HCT116 (cell line): Measurements from ENCODE around the gene OR2AG1. TPM values are rescaled to one million over a fixed set of nuclear protein-coding genes. Genes with fewer than 3 reads are reported as not detected.

Source experiments
- ATAC-seq: fragments of 200-7000 bp; cut with Tn5 transposase; 2 replicates; pipeline ENCODE4 v1.9.1; 2020; ENCODE audit warnings: mild to moderate bottlenecking, moderate library complexity
- BruUV-seq: library from RNA; stranded (reverse); fragments of 400-500 nt; replicated peaks from 2 replicates; lab custom pipeline; 2021; lab: Mats Ljungman, UMichigan
- CTCF ChIA-PET: fragments of 300-600 bp; sonication (Branson Sonifier 250); formaldehyde crosslinking; loops from one replicate; lab custom pipeline; 2021; ENCODE audit warnings: antibody characterized with exemption; lab: Charles Lee
- POLR2A ChIA-PET: fragments of 300-600, 350-600 bp; sonication (Branson Sonifier 250); formaldehyde crosslinking; loops from one replicate; lab custom pipeline; 2021; ENCODE audit warnings: antibody characterized with exemption; lab: Charles Lee
- RAD21 ChIA-PET, 2 experiments: fragments of 300-600 bp; sonication (Branson Sonifier 250); formaldehyde crosslinking; loops; one replicate each; lab custom pipeline; 2023; ENCODE audit warnings: low total read pairs in 2 of 2; ENCODE audit not compliant: uncharacterized antibody in 2 of 2, unreplicated experiment in 2 of 2, low non-redundant PET in 1 of 2; lab: Charles Lee
- DNase-seq: peaks from one replicate; pipeline ENCODE4 v3.0.0-alpha.2; 2010; ENCODE audit warnings: low read depth, low spot score
- H2AFZ ChIP-seq: fragments of 200-600 bp; shearing (Covaris generic), sonication (generic); 2 replicates; pipeline ENCODE4 v1.6.1; 2017; ENCODE audit warnings: low read depth, mixed run types, mixed read lengths, antibody characterized with exemption, low read length; ENCODE audit not compliant: poor library complexity, severe bottlenecking
- H3K27ac ChIP-seq: 2 replicates; pipeline ENCODE4 v1.5.1; 2012; ENCODE audit warnings: low read depth, low read length
- H3K27me3 ChIP-seq: fragments of 200-600 bp; sonication (generic); 2 replicates; pipeline ENCODE4 v1.6.1; 2016; ENCODE audit warnings: mixed run types, low read length, mixed read lengths; ENCODE audit not compliant: insufficient read depth
- H3K36me3 ChIP-seq, 2 experiments: fragments of 200-500 bp in 1 of 2; fragments of 200-600 bp in 1 of 2; sonication (Bioruptor generic) in 1 of 2; sonication (generic) in 1 of 2; 2 replicates each; pipeline versions ENCODE4 v1.5.1 to v1.6.1; 2014 to 2016; ENCODE audit warnings: low read length in 2 of 2, inconsistent platforms in 1 of 2, mixed read lengths in 1 of 2, mixed run types in 1 of 2; ENCODE audit not compliant: insufficient read depth in 2 of 2, control insufficient read depth in 1 of 2
- H3K4me1 ChIP-seq, 2 experiments: fragments of 200-600 bp in 1 of 2; sonication (generic) in 1 of 2; 2 replicates each; pipeline versions ENCODE4 v1.5.1 to v1.6.1; 2012 to 2017; ENCODE audit warnings: low read length in 2 of 2, inconsistent platforms in 1 of 2, mild to moderate bottlenecking in 1 of 2, mixed read lengths in 1 of 2, mixed run types in 1 of 2, moderate library complexity in 1 of 2; ENCODE audit not compliant: insufficient read depth in 2 of 2, control insufficient read depth in 1 of 2
- H3K4me2 ChIP-seq: fragments of 200-600 bp; sonication (generic); 2 replicates; pipeline ENCODE4 v1.6.1; 2017; ENCODE audit warnings: mixed run types, low read length, mixed read lengths
- H3K4me3 ChIP-seq, 2 experiments: fragments of 200-600 bp in 1 of 2; sonication (generic) in 1 of 2; replicated peaks in 1 of 2; 2 replicates each; pipeline ENCODE4 v1.5.1; 2011 to 2016; ENCODE audit warnings: low read length in 2 of 2, control low read depth in 1 of 2, low read depth in 1 of 2, mild to moderate bottlenecking in 1 of 2, mixed read lengths in 1 of 2, mixed run types in 1 of 2
- H3K79me2 ChIP-seq: fragments of 200-600 bp; sonication (generic); 2 replicates; pipeline ENCODE4 v1.6.1; 2017; ENCODE audit warnings: mild to moderate bottlenecking, mixed run types, low read length, moderate library complexity, mixed read lengths; ENCODE audit not compliant: insufficient read depth
- H3K9ac ChIP-seq: fragments of 200-600 bp; sonication (generic); 2 replicates; pipeline ENCODE4 v1.6.1; 2016; ENCODE audit warnings: low read length, mixed read lengths
- H3K9me2 ChIP-seq: fragments of 200-600 bp; sonication (generic), shearing (Covaris generic); 2 replicates; pipeline ENCODE4 v1.6.1; 2017; ENCODE audit warnings: mixed run types, mild to moderate bottlenecking, moderate library complexity; ENCODE audit not compliant: insufficient read depth
- H3K9me3 ChIP-seq, 2 experiments: fragments of 200-500 bp in 1 of 2; fragments of 200-600 bp in 1 of 2; sonication (Bioruptor generic) in 1 of 2; sonication (generic) in 1 of 2; 2 replicates each; pipeline ENCODE4 v1.6.1; 2014 to 2017; ENCODE audit warnings: low read length in 2 of 2, mixed read lengths in 2 of 2, inconsistent platforms in 1 of 2, low read depth in 1 of 2, mild to moderate bottlenecking in 1 of 2, mixed run types in 1 of 2, moderate library complexity in 1 of 2; ENCODE audit not compliant: control insufficient read depth in 1 of 2, insufficient read depth in 1 of 2
- H4K20me1 ChIP-seq: fragments of 200-600 bp; sonication (generic), shearing (Covaris generic); 2 replicates; pipeline ENCODE4 v1.6.1; 2017; ENCODE audit warnings: mixed run types, mild to moderate bottlenecking, moderate library complexity; ENCODE audit not compliant: insufficient read depth
- CEBPB ChIP-seq: IDR thresholded peaks from 2 replicates; pipeline ENCODE4 v1.6.1; 2012; ENCODE audit warnings: low read depth
- EGR1 ChIP-seq: IDR thresholded peaks from 2 replicates; pipeline ENCODE4 v1.6.1; 2012; ENCODE audit warnings: low read depth
- ELF1 ChIP-seq: IDR thresholded peaks from 2 replicates; pipeline ENCODE4 v1.6.1; 2012; ENCODE audit warnings: low read depth, borderline replicate concordance
- FOSL1 ChIP-seq: IDR thresholded peaks from 2 replicates; pipeline ENCODE4 v1.6.1; 2012; ENCODE audit warnings: low read depth
- POLR2A ChIP-seq: IDR thresholded peaks from 2 replicates; pipeline ENCODE4 v1.7.0; 2011; ENCODE audit warnings: borderline replicate concordance; ENCODE audit not compliant: insufficient read depth, insufficient read length; ENCODE audit errors: extremely low read depth
- POLR2AphosphoS5 ChIP-seq: IDR thresholded peaks from 2 replicates; pipeline ENCODE4 v1.6.1; 2011; ENCODE audit warnings: mild to moderate bottlenecking, low read depth, low read length, moderate library complexity
- RAD21 ChIP-seq: IDR thresholded peaks from 2 replicates; pipeline ENCODE4 v1.6.1; 2012; ENCODE audit warnings: low read depth, mild to moderate bottlenecking
- SIN3A ChIP-seq: IDR thresholded peaks from 2 replicates; pipeline ENCODE4 v1.6.1; 2012; ENCODE audit warnings: low read depth
- SP1 ChIP-seq: IDR thresholded peaks from 2 replicates; pipeline ENCODE4 v1.6.1; 2012; ENCODE audit warnings: low read depth
- TCF7L2 ChIP-seq: IDR thresholded peaks from 2 replicates; pipeline ENCODE4 v1.7.0; 2011; ENCODE audit warnings: borderline replicate concordance, inconsistent platforms; ENCODE audit not compliant: insufficient read depth, insufficient read length; ENCODE audit errors: extremely low read depth
- YY1 ChIP-seq: IDR thresholded peaks from 2 replicates; pipeline ENCODE4 v1.6.1; 2011; ENCODE audit warnings: low read length, low read depth, moderate library complexity, mild to moderate bottlenecking; ENCODE audit not compliant: insufficient replicate concordance; ENCODE audit errors: extremely low read depth
- intact Hi-C: fragments of 100-400 bp; cut with micrococcal nuclease; formaldehyde crosslinking; loops from 2 replicates; pipeline ENCODE4 v1.10.0; 2022
- total RNA-seq: library from RNA; stranded (reverse); gene quantifications from one replicate; pipeline ENCODE4 v1.2.1, GENCODE V29; 2021; ENCODE audit not compliant: unreplicated experiment
- TF ChIP-seq, protein P1 (sequence below): IDR thresholded peaks from 2 replicates; pipeline ENCODE4 v1.6.1; 2012; ENCODE audit warnings: low read depth
- TF ChIP-seq, protein P2 (sequence below), 3 experiments: fragments of 200-600 bp in 1 of 3; sonication (generic) in 1 of 3; IDR thresholded peaks in 2 of 3; conservative IDR thresholded peaks in 1 of 3; 2 replicates each; pipeline ENCODE4 v1.5.1; 2012 to 2017; ENCODE audit warnings: low read depth in 2 of 3, low read length in 2 of 3, antibody characterized with exemption in 1 of 3, borderline replicate concordance in 1 of 3, control low read depth in 1 of 3, mild to moderate bottlenecking in 1 of 3, mixed read lengths in 1 of 3, mixed run types in 1 of 3, moderate library complexity in 1 of 3; ENCODE audit not compliant: insufficient read depth in 1 of 3
- TF ChIP-seq, protein P3 (sequence below): IDR thresholded peaks from 2 replicates; pipeline ENCODE4 v1.6.1; 2012
- TF ChIP-seq, protein P4 (sequence below): IDR thresholded peaks from 2 replicates; pipeline ENCODE4 v1.6.1; 2011; ENCODE audit warnings: mild to moderate bottlenecking, low read length, moderate library complexity; ENCODE audit not compliant: insufficient replicate concordance; ENCODE audit errors: extremely low read depth

Gene OR2AG1
- total RNA-seq, 1 experiment from 2014 or later: not detected

DNA sequence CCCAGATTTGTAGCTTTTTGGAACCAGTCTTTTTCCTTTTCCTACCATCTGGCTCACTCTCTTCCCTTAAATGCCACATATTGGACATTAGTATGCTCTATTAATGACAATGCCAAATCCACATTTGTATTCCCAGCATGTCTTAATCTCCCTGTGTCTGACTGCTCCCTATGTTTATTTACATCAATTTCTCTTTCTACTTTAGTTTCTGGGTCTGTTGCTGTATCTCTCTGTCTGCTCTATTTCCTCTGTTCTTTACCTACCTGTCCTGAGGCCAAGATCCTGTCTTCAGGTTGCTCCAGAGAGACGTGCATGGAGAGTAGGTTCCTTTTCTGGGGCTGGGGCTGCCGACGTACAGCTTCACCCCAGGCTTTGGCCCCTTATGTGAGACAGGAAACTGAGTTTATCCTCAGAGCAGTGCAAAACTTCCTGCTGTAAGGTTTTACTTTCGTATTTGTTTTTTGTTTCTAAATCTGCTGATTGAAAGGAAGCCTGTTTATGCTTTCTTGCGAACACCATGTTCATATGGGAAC, 36.7 kb upstream of the OR2AG1 start:
- Histone ChIP-seq H3K4me1 (no peaks in the 10 kb centered on the region), H3K27ac (no peak overlapping the region), H3K36me3 (no peaks in the 10 kb centered on the region), H3K79me2 (no peaks in the 10 kb centered on the region), H3K9ac (no peak overlapping the region), H3K9me2 (no peaks in the 10 kb centered on the region), H4K20me1 (no peaks in the 10 kb centered on the region), H3K4me2 (no peak overlapping the region), H3K4me3 (no peak overlapping the region), H3K27me3 (peaks cover 84% of the 10 kb centered on the region), H3K9me3 (no peaks in the 10 kb centered on the region), H2AFZ (no peak overlapping the region)
- RAD21 ChIA-PET: no interaction called here
- ATAC-seq: no peak
- intact Hi-C loops: no loop called here
- BruUV-seq: no TSS peak
- TF ChIP-seq SIN3A: no peak
- TF ChIP-seq SP1: no peak
- TF ChIP-seq, protein P1, sequence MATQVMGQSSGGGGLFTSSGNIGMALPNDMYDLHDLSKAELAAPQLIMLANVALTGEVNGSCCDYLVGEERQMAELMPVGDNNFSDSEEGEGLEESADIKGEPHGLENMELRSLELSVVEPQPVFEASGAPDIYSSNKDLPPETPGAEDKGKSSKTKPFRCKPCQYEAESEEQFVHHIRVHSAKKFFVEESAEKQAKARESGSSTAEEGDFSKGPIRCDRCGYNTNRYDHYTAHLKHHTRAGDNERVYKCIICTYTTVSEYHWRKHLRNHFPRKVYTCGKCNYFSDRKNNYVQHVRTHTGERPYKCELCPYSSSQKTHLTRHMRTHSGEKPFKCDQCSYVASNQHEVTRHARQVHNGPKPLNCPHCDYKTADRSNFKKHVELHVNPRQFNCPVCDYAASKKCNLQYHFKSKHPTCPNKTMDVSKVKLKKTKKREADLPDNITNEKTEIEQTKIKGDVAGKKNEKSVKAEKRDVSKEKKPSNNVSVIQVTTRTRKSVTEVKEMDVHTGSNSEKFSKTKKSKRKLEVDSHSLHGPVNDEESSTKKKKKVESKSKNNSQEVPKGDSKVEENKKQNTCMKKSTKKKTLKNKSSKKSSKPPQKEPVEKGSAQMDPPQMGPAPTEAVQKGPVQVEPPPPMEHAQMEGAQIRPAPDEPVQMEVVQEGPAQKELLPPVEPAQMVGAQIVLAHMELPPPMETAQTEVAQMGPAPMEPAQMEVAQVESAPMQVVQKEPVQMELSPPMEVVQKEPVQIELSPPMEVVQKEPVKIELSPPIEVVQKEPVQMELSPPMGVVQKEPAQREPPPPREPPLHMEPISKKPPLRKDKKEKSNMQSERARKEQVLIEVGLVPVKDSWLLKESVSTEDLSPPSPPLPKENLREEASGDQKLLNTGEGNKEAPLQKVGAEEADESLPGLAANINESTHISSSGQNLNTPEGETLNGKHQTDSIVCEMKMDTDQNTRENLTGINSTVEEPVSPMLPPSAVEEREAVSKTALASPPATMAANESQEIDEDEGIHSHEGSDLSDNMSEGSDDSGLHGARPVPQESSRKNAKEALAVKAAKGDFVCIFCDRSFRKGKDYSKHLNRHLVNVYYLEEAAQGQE: no peak
- TF ChIP-seq YY1: no peak
- TF ChIP-seq, protein P2, sequence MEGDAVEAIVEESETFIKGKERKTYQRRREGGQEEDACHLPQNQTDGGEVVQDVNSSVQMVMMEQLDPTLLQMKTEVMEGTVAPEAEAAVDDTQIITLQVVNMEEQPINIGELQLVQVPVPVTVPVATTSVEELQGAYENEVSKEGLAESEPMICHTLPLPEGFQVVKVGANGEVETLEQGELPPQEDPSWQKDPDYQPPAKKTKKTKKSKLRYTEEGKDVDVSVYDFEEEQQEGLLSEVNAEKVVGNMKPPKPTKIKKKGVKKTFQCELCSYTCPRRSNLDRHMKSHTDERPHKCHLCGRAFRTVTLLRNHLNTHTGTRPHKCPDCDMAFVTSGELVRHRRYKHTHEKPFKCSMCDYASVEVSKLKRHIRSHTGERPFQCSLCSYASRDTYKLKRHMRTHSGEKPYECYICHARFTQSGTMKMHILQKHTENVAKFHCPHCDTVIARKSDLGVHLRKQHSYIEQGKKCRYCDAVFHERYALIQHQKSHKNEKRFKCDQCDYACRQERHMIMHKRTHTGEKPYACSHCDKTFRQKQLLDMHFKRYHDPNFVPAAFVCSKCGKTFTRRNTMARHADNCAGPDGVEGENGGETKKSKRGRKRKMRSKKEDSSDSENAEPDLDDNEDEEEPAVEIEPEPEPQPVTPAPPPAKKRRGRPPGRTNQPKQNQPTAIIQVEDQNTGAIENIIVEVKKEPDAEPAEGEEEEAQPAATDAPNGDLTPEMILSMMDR (IDR thresholded peaks at IDR 0.05 in 2 of 3, conservative IDR thresholded peaks at IDR 0.05 in 1 of 3; ENCODE audit: borderline replicate concordance in 1 of 3, insufficient read depth in 1 of 3, low read depth in 2 of 3, low read length in 2 of 3): no peak
- TF ChIP-seq, protein P3, sequence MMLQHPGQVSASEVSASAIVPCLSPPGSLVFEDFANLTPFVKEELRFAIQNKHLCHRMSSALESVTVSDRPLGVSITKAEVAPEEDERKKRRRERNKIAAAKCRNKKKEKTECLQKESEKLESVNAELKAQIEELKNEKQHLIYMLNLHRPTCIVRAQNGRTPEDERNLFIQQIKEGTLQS: no peak
- TF ChIP-seq CEBPB: no peak
- TF ChIP-seq, protein P4, sequence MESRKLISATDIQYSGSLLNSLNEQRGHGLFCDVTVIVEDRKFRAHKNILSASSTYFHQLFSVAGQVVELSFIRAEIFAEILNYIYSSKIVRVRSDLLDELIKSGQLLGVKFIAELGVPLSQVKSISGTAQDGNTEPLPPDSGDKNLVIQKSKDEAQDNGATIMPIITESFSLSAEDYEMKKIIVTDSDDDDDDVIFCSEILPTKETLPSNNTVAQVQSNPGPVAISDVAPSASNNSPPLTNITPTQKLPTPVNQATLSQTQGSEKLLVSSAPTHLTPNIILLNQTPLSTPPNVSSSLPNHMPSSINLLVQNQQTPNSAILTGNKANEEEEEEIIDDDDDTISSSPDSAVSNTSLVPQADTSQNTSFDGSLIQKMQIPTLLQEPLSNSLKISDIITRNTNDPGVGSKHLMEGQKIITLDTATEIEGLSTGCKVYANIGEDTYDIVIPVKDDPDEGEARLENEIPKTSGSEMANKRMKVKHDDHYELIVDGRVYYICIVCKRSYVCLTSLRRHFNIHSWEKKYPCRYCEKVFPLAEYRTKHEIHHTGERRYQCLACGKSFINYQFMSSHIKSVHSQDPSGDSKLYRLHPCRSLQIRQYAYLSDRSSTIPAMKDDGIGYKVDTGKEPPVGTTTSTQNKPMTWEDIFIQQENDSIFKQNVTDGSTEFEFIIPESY: no peak
- no peak for TF ChIP-seq RAD21
- TF ChIP-seq EGR1: no peak
- TF ChIP-seq FOSL1: no peak
- TF ChIP-seq POLR2AphosphoS5: no peak
- no peak for TF ChIP-seq POLR2A
- TF ChIP-seq TCF7L2: no peak
- no peak for TF ChIP-seq ELF1
- CTCF ChIA-PET: interaction anchor here (1.7 kb wide), 1 partner anchor 10 kb away, joined by 18 read pairs; no protein-coding TSS in a partner anchor
- POLR2A ChIA-PET: no interaction called here
- DNase-seq: no peak
